Hepatocyte (in vitro differentiated cells): Measurements from ENCODE around the gene MBOAT7. TPM values are rescaled to one million over a fixed set of nuclear protein-coding genes. Genes with fewer than 3 reads are reported as not detected.

ENCODE experiments used
- DNase-seq: peaks from one replicate; pipeline ENCODE4 v3.0.0-alpha.2; 2016; ENCODE audit warnings: low spot score
- H2AFZ ChIP-seq: fragments of 200-600 bp; sonication (generic); 2 replicates; pipeline ENCODE4 v1.6.0; 2016; ENCODE audit warnings: antibody characterized with exemption, mild to moderate bottlenecking
- H3K27ac ChIP-seq: fragments of 200-600 bp; sonication (generic); 2 replicates; pipeline ENCODE4 v1.5.1; 2016; ENCODE audit warnings: mild to moderate bottlenecking
- H3K27me3 ChIP-seq: fragments of 200-600 bp; sonication (generic); 2 replicates; pipeline ENCODE4 v1.6.1; 2016
- H3K36me3 ChIP-seq: fragments of 200-600 bp; sonication (generic); replicated peaks from 2 replicates; pipeline ENCODE4 v1.5.1; 2016; ENCODE audit warnings: low read depth; ENCODE audit not compliant: insufficient read depth
- H3K4me1 ChIP-seq: fragments of 200-600 bp; sonication (generic); 2 replicates; pipeline ENCODE4 v1.5.1; 2016; ENCODE audit warnings: mild to moderate bottlenecking, moderate library complexity; ENCODE audit not compliant: insufficient read depth
- H3K4me2 ChIP-seq: fragments of 200-600 bp; sonication (generic); 2 replicates; pipeline ENCODE4 v1.6.0; 2016
- H3K4me3 ChIP-seq: fragments of 200-600 bp; sonication (generic); 2 replicates; pipeline ENCODE4 v1.5.1; 2016; ENCODE audit warnings: mild to moderate bottlenecking
- H3K79me2 ChIP-seq: fragments of 200-600 bp; sonication (generic); 2 replicates; pipeline ENCODE4 v1.6.0; 2017; ENCODE audit warnings: mild to moderate bottlenecking
- H3K9me2 ChIP-seq: fragments of 200-600 bp; sonication (generic); replicated peaks from 2 replicates; pipeline ENCODE4 v1.6.0; 2017; ENCODE audit warnings: mild to moderate bottlenecking; ENCODE audit not compliant: insufficient read depth
- H3K9me3 ChIP-seq: fragments of 200-600 bp; sonication (generic); 2 replicates; pipeline ENCODE4 v1.5.1; 2016; ENCODE audit warnings: low read depth, mild to moderate bottlenecking
- H4K20me1 ChIP-seq: fragments of 200-600 bp; sonication (generic); 2 replicates; pipeline ENCODE4 v1.6.0; 2016; ENCODE audit warnings: mild to moderate bottlenecking; ENCODE audit not compliant: insufficient read depth, poor library complexity, severe bottlenecking
- EZH2 ChIP-seq: fragments of 200-600 bp; sonication (generic); IDR thresholded peaks from 2 replicates; pipeline ENCODE4 v1.6.1; 2016; ENCODE audit warnings: antibody characterized with exemption, mild to moderate bottlenecking, borderline replicate concordance
- EZH2phosphoT487 ChIP-seq: fragments of 200-600 bp; sonication (generic); IDR thresholded peaks from one replicate; pipeline ENCODE4 v1.6.1; 2018; ENCODE audit warnings: antibody characterized with exemption, mild to moderate bottlenecking, low read depth, moderate library complexity; ENCODE audit not compliant: unreplicated experiment, severe bottlenecking
- WGBS: methylation state at CpG from one replicate; pipeline ENCODE4 v1.1.6; 2016; ENCODE audit warnings: low lambda C conversion rate; ENCODE audit errors: missing lambda C conversion rate; 5-methylcytosine and 5-hydroxymethylcytosine counted together
- polyA plus RNA-seq: library from polyadenylated mRNA; unstranded; fragments of >200 nt; fragmentation: Nextera tagmentation; extraction: Ambion mirVana; gene quantifications from 2 replicates; pipeline ENCODE4 v1.2.1, GENCODE V29; 2016
- total RNA-seq: library from RNA; depleted of rRNA; stranded (reverse); fragments of >200 nt; gene quantifications from 2 replicates; pipeline ENCODE4 v1.2.3, GENCODE V29; 2014
- TF ChIP-seq, protein P1 (sequence below): fragments of 200-600 bp; sonication (generic); IDR thresholded peaks from 2 replicates; pipeline ENCODE4 v1.5.1; 2016; ENCODE audit warnings: antibody characterized with exemption, mild to moderate bottlenecking; ENCODE audit not compliant: poor library complexity

The MBOAT7 gene
- total and polyA plus RNA-seq, 2 experiments from 2014 or later: 93.5 to 179 TPM

DNA sequence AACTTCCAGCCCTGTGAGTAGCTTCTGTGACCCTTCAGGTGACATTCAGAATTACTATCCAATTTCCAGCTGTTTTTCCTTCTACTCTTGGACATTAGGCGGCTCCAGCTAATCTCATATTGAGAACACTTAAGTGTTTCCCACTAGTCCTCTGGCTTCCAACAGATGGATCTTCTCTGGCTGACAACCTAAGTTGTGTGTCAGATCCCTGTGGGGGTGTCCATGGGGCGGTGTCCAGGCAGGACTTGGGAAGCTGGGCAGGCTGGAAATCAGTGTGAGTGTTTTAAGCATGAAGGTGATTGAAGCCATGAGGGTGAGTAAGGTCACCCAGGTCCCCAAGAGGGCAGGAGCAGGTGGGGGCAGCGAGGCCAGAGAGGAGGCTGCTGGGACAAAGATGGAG, 41.7 kb downstream of the MBOAT7 start:
- TF ChIP-seq EZH2 (no peak), EZH2phosphoT487 (no peak)
- TF ChIP-seq, protein P1, sequence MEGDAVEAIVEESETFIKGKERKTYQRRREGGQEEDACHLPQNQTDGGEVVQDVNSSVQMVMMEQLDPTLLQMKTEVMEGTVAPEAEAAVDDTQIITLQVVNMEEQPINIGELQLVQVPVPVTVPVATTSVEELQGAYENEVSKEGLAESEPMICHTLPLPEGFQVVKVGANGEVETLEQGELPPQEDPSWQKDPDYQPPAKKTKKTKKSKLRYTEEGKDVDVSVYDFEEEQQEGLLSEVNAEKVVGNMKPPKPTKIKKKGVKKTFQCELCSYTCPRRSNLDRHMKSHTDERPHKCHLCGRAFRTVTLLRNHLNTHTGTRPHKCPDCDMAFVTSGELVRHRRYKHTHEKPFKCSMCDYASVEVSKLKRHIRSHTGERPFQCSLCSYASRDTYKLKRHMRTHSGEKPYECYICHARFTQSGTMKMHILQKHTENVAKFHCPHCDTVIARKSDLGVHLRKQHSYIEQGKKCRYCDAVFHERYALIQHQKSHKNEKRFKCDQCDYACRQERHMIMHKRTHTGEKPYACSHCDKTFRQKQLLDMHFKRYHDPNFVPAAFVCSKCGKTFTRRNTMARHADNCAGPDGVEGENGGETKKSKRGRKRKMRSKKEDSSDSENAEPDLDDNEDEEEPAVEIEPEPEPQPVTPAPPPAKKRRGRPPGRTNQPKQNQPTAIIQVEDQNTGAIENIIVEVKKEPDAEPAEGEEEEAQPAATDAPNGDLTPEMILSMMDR: no peak
- peaks cover 7% of the 10 kb centered on the region for H3K36me3 ChIP-seq
- WGBS: 68% methylated on average over 3 of the region's 3 CpGs
- no peak overlapping the region for H3K4me2 ChIP-seq
- no peak overlapping the region for H3K27ac ChIP-seq
- DNase-seq: no peak
- H2AFZ ChIP-seq: no peak overlapping the region
- H3K27me3 ChIP-seq: no peaks in the 10 kb centered on the region
- peaks cover 11% of the 10 kb centered on the region for H4K20me1 ChIP-seq
- no peaks in the 10 kb centered on the region for H3K9me2 ChIP-seq
- H3K9me3 ChIP-seq: no peaks in the 10 kb centered on the region
- no peaks in the 10 kb centered on the region for H3K4me1 ChIP-seq
- H3K4me3 ChIP-seq: no peak overlapping the region
- peaks cover 2% of the 10 kb centered on the region for H3K79me2 ChIP-seq

DNA sequence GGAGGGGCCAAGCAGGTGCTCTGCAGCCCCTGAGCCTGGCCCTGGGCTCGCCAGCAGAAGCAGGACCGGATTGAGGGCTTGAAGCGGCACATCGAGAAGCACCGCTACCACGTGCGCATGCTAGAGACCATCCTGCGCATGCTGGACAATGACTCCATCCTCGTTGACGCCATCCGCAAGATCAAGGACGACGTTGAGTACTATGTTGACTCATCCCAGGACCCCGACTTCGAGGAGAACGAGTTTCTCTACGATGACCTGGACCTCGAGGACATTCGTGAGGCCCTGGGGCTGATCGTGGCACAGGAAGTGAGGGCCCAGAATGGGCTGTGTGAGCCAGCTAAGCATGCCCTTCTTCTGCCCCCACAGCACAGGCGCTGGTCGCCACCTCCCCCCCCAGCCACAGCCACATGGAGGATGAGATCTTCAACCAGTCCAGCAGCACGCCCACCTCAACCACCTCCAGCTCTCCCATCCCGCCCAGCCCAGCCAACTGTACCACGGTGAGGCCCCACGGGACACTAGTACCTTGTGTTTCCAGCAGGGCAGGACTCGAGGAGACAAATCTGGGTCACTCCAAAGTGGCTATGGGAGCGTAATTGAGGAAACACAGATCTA, 43.7 kb downstream of the MBOAT7 start:
- Histone ChIP-seq H3K79me2 (peaks cover 21% of the 10 kb centered on the region), H3K9me2 (no peaks in the 10 kb centered on the region), H2AFZ (no peak overlapping the region), H3K4me2 (no peak overlapping the region), H3K4me1 (no peaks in the 10 kb centered on the region), H3K27me3 (no peaks in the 10 kb centered on the region), H4K20me1 (peaks cover 31% of the 10 kb centered on the region), H3K9me3 (no peaks in the 10 kb centered on the region), H3K27ac (no peak overlapping the region), H3K4me3 (no peak overlapping the region), H3K36me3 (peaks cover 7% of the 10 kb centered on the region)
- DNase-seq: no peak
- 98% methylated on average over 22 of the region's 28 CpGs for WGBS
- TF ChIP-seq, protein P1: no peak
- TF ChIP-seq EZH2 (no peak), EZH2phosphoT487 (no peak)

DNA sequence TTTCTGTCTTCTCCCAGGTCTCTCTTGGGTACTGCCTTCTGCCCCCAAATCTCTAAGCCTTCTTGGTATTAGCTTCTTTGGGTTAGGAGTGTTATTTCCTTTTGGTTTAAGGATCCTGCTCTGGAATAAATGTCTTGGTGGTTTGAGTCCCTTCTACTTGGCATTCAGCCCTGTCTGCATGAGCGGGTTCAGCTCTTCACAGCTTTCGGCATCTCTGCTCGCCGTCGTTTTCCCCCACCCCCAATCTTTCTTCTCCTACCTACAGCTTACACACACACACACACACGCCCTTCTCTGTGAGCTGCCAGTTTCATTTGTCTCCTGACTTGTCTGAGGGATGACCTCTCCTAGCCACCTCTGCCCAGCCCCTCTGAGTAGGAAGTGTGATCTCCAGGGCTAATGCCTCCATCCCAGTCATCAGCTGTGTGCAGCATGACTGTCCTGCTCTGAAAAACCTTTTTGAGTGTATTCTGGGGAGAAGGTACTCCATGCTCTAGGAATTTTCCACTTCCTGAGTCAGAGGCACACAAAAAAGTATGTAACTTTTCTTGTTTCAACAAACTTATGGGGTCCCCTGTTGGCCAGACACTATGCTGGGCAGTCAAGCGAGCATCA, 47.1 kb downstream of the MBOAT7 start:
- TF ChIP-seq, protein P1: no peak
- TF ChIP-seq EZH2phosphoT487 (no peak), EZH2 (no peak)
- Histone ChIP-seq H3K4me2 (no peak overlapping the region), H3K27me3 (no peaks in the 10 kb centered on the region), H3K27ac (no peak overlapping the region), H3K4me3 (no peak overlapping the region), H2AFZ (no peak overlapping the region), H4K20me1 (peaks cover 57% of the 10 kb centered on the region), H3K36me3 (peaks cover 7% of the 10 kb centered on the region), H3K4me1 (peaks cover 4% of the 10 kb centered on the region), H3K9me2 (no peaks in the 10 kb centered on the region), H3K9me3 (no peaks in the 10 kb centered on the region), H3K79me2 (peaks cover 51% of the 10 kb centered on the region)
- DNase-seq: no peak
- whole genome bisulfite sequencing: 96% methylated on average over 7 of the region's 7 CpGs
